ENCODE data around the gene LMTK2.

The LMTK2 gene

DNA sequence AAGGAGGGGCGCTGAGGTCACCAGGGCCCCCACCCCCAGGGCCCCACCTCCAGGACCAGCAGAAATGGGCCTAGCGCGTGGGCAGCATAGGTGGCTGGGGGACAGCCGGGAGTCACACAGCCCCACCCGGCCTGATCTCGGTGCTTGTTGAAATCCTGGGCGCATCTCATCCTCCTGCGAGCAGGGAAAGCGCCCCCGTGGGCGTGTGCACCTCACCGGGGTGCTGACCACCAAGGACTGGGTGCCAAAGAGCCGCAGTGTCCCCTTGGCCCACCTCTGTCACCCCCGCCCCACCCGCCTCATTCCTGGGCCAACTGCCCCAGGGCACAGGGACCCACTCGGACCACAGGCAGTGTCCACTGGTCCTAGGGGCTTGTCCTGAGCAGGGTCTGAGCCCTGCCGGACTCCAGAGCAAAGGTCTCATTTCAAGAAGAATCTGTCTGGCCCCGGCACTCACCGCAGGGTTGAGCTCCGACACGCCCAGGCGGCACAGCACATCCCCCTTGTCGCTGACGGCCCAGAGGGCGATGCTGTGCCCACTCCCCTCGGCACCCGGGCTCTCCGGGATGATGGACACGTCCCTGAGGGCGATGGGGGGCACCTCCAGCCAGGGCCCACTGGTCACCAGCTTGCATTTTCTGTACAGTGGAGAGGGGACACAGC is 116.0 kb downstream of the LMTK2 start:
- DNase-seq: no peak

DNA sequence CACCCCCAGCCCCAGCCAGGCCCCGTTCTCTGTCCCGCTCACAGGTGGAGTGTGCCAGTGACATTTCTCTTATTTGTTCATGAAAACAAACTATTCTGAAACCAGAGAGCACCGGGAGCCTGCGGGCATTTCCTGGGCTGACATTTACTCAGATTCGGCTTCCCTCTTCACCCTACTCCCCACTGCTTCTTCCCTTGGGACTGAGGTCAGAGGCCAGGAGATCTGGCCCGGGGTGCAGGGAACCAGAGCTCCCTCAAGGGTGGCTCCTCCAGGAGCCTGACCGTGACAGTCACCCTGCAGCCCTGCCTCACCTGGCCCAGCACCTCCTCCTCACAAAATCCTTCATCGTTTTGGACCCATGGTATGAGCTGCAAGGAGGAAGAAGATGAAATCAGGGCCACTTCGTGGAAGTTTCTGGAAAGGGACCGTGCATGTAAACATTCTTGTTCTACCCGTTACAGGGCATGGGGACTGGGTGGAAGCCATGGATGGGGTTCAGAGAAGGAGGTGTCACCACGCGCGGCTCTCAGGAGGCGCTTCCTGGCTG is 116.8 kb downstream of the LMTK2 start:
- no peak for DNase-seq

DNA sequence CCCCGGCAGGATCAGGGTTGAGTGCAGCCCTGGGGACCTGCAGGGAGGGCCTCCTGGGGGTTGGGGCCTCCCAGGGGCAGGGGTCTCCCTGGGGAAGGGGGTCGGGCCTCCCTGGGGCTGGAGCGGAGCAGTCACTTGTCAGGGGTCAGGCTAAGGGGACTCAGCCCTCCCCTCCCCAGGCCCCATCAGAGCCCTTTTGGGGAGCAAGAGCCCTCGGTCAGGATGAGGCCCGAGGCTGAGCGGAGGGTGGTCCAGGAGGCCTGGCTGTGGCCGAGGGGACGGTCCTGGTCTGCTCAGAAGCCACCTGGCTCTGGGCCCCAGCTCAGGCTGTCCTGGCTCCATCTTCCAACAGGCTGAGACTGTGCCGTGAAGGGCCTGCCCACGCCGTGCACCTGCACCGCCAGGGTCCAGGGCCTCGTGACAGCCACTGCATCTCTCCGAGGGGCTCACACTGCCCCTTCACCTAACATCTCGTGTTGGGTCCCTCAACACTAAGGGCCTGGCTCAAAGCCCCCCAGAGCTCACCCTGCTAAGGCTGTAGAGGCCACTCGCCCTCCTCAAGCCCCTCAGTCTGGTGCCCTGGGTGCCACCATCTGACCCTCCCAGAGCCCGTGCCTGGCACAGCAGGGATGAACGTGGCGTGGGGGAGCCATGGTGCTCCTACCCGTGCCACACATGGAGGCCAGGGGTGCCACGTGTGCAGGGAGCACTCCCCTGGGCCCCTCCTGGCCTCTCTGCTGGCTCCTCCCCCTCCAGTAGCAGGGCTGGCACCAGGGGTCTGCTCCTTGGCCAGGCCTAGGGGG is 117.4 kb downstream of the LMTK2 start:
- no peak for DNase-seq

DNA sequence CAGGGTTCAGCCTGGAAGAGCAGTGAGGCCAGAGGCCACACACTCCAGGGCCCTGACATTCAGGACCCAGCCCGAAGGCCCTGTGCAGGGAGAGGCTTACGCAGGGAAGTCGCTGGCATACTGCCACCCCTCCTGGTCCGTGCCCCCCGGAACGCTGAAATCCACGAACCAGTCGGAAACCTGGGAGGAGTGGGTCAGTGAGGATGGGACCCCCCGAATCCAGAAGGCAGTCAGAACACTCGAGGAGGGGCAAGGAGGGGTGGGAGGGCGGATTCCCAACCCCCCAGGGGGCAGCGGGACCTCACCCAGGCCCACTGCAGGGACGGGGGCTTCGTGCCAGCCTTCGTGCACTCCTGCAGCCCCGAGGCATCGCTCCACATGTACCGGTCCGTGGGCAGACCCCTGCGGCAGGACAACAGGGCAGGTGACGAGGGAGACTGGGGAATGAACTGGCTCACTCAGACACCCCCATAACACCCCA is 118.1 kb downstream of the LMTK2 start:
- DNase-seq: no peak

DNA sequence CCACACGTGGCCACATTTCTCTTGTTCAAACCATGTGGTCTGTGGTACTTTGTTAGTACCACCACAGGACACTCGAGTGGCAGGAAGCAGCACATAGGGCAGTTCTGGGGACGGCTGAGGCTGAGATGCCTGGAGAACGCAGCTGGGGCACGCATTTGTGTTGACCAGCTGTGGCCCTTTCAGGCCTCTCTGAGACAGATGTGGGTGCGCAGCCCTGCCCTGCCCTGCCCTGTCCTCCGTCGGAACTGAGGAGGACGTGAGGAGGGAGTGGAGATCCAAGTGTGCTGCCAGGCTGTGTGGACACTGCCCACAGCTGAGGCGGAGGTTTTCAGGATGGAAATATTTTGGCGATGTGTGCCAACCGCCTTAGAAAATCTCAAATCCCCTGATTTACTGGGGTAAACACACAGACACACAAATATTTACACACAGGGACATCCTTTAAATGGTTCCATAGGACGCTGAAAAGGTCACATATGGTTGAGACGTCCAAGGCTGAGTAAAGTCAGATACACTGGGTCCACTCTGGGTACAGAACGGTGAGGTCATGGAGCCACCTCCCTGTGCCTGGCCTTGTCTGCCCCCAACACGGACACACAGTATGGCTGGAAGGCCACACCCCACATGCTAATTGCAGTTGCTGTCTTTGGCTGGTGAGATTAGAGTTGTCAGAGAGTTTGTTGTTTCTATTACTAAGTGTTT is 119.4 kb downstream of the LMTK2 start:
- no peak for DNase-seq

DNA sequence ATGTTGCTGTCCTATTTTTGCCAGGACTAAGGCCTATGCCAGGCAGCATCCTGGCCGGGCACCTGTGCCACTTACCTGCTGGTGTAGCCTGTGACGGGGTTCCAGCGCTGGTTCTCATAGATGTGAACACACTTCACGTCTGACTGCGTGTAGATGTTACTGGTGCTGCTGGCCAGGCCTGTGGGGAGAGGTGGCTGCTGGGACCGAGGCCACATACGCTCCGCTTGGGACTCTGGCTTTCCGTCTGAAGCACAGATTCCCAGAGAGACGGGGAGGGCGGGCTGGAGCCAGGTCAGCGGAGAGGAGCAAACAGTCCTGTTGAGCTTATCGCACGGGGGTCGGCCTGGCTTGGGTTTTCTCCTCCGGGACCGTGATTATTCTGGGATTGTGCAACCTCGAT is 121.3 kb downstream of the LMTK2 start:
- DNase-seq: no peak

DNA sequence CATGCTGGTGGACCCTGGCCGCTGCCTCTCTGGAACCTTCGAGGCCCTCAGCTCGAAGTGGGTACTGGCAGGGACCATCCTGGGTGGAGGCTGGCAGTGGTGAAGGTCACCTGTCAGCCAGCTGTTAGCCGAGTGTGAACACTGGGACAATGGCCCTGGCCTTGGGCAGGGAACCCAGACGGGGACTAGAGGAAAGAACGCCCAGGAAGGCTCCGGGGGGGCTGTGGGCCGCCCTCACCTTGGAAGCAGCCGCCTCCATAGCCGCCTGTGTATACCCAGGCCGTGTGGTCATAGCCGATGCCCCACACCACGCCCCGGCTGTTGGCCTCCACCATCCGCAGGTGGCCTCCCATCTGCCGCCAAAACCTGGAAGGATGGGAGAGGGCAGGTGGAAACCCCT is 122.1 kb downstream of the LMTK2 start:
- no peak for DNase-seq

DNA sequence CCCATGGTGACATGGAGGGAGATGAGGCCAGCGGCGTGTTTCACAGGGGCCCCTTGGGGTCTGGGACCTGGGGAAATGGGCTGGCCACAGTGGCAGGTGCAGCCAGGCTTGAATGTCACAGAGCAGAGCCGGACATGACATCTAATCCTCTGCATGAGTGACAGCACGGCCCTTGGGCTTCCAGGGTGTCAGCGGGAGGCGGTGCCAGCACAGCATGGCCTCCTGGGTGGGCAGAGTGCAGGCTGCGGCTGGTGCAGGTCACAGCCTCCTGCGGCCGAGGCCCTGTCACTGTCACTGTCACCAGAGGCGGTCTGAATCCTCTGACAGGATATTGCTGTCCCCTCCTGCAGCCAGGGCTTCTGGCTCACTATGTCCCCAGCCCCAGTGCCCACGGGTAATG is 122.8 kb downstream of the LMTK2 start:
- DNase-seq: no peak

DNA sequence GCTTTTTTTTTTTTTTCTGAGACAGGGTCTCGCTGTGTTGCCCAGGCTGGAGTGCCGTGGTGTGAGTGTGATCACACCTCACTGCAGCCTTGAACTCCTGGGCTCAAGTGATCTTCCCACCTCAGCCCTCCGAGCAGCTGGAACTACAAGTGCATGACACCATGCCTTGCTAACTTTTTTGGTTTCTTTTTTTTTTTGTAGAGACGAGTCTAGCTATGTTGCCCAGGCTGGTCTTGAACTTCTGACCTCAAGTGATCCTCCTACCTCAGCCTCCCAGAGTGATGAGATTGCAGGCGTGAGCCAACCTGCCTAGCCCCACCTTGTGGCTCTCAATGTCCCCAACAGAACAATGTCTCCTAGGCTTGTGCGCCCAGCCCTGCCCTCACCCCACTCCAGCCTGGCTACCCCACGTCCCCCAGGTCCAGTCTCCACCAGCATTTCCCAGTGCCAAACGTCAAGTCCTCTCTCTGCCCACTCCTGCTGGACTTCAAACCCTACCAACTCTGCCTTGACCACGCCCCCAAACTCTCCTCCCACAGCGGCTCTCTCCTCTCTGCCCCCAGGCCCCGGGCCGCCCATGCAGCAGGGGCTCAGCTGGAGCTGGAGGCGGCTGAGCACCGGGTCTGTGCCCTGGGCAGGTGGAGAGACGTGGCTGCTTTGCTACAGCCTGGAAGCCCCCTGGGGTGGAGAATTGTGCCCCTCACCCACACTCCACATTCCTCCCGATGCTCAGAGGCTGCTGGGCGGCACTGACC is 123.5 kb downstream of the LMTK2 start:
- DNase-seq: no peak

DNA sequence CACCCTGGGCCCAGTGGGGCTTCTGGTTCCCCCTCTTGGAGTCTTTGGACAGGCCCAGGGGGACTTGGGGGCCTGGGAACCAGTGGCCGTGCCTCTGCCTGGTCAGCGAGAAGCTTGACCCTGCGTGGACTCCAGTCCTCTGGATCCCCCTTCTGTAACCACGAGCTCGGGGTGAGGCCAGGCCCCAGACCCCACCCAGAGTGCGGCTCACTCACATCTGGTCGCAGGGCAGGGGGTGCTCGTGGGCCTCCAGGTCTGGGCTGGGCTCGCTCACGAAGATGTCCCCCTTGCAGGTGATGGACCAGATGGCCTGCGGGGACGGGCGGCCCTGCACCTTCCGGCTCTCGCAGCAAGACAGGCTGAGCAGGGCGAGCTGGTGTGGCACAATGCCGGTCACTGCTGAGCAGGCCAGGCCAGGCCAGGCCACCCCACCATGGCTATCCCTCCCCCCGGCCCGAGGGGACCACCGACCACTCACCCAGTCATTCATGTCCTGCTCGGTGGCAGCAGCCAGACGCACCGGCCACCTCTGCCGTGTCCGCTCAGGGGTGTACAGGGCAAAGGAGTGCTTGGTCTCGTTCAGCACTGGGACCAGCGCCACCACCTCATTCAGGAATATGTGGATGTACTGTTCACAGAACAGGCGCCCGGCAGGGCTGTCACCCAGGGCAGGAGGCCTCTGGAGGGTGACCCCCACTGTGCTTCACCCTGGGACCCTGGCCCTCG is 124.2 kb downstream of the LMTK2 start:
- DNase-seq: no peak

DNA sequence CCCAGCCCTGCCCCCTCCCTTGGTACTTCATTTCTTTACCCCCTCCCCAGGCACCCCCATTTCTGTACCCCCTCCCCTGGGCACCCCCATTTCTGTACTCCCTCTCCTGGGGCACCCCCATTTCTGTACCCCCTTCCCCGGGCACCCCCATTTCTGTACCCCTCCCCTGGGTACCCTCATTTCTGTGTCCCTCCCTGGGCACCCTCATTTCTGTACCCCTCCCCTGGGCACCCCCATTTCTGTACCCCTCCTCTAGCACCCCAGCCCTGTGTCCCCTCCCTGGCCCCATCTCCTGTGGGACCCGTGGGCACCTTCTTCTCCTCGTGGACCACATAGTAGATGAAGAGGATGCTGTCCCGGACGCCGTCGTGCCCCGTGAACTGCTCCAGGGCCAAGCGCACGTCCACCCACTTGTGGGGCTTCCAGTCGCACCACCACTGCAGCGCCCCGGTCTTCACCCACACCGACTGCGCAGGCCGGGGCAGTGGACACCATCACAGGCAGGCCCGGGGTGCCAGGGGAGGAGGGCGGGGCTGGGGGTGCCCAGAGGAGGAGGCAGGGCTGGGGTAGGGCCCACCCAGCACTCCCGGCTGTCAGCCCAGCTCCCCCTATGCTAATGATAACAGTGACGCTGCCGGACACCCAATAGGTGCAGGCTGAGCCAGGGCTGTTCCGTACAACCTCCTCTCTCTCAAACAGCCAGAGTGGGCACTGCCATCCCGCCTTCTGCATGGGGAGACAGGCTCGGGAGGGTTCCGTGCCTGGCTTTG is 125.0 kb downstream of the LMTK2 start:
- no peak for DNase-seq

DNA sequence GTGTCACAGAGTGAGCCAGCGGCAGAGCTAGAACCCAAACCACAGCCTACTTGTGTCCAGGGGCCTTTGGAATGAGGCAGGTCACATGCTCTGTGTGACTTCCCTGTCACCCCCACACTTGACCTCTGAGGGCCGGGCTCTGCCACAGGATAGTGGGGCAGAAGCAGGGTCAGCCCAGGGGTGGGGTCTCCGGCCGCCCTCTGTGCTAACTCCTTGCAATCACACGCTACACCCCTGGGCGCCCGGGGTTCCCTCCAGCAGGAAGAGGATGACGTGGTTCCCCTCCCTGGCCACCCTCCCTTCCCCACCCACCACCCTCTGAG is 125.6 kb downstream of the LMTK2 start:
- no peak for DNase-seq

DNA sequence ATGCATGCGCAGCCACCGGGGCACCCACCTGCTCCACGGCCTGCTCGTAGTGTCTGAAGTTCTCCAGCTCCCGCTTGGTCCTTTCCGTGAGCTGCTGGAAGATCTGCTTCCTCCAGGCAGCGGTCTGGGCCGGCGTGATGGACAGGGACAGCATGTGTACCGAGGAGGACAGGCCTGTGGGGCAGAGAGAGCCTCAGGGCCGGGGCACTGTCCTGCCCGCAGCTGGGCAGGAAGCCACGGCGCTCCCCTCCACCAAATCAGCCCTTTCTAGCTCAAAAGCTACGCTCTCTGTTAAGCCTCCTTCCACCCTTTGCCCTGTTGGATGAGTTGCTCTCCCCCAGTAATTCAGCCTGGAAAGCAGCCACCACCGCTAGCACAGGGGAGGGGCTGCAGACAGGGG is 126.1 kb downstream of the LMTK2 start:
- DNase-seq: no peak

DNA sequence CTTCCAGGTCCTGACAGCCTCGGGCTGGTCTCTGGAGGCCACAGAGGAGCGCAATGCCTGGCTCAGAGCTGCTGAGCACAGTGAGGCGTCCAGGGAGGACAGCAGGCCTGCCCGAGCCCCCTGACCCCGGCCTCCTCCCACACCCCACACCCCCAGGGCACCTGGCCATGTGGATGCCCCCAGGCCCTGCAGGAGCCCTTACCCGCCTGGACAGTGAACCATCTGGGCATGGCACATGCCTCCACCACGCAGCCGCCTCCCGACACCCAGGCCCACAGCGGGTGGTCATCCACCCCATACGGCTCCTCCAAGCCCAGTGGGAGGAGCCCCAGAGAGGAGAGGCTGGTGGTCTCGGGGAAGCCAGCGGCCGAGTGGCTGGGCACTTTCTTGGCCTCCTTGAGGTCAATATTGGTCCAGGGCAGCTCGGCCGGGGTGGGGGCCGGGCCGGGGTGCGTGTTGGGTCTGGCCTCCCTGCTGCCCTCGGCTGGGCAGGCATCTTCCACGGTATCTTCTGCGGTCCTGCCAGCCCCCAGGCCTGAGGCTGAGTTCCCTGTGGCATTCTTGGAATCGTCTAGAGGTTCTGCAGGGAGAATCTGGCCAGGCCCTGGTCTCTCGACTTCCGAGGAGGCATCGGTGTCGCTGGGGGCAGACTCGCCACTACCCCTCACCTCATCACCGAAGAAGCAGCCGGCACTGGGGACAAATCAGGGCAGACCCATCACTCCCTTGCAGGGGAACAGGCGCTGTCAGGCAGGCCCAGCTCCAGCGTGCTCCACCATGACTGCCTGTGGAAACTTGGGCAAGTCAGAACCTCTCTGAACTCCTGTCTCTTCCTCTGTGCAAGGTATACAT is 126.8 kb downstream of the LMTK2 start:
- DNase-seq: no peak

DNA sequence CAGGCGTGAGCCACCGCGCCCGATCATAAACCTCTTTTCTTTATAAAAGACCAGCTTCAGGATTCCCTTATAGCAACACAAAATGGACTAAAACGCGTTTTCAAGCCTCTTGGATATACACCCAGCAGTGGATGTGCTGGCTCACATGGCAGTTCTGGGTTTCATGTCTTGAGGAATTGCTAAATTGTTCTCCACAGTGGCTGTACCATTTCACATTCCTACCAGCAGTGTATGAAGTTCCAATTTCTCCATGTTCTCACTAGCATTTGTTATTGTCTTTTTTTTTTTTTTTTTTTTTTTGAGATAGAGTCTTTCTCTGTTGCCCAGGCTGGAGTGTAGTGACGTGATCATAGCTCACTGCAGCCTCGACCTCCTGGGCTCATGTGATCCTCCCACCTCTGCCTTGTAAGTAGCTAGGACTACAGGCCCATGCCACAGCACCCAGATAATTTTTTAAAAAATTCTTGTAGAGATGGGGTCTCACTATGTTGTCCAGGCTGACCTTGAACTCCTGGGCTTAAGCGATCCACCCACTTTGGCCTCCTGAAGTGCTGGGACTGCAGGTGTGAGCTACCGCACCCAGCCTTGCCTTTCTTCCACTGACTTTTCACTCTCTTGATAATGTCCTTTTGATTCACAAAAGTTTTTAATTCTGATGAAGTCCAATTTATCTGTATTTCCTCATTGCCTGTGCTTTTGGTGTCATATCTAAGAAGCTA is 127.9 kb downstream of the LMTK2 start:
- no peak for DNase-seq

DNA sequence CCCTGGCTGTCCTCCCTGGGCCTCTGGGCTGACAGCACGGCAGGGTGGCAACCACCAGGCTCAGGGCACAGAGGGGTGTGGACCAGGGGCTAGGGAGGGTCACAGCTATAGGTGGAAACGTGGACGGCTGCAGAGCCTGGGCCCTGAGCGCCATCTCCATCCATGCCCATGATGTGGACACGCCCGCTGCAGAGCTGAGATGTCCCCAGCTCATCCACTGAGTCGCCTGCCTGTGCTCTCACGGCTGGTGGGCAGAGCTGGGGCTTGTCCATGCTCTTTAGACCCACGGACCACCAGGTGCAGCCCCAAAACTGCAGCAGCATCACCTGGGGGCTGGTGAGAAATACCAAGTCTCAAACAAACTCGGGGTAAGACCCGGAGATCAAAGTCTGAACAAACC is 129.2 kb downstream of the LMTK2 start:
- DNase-seq: no peak

DNA sequence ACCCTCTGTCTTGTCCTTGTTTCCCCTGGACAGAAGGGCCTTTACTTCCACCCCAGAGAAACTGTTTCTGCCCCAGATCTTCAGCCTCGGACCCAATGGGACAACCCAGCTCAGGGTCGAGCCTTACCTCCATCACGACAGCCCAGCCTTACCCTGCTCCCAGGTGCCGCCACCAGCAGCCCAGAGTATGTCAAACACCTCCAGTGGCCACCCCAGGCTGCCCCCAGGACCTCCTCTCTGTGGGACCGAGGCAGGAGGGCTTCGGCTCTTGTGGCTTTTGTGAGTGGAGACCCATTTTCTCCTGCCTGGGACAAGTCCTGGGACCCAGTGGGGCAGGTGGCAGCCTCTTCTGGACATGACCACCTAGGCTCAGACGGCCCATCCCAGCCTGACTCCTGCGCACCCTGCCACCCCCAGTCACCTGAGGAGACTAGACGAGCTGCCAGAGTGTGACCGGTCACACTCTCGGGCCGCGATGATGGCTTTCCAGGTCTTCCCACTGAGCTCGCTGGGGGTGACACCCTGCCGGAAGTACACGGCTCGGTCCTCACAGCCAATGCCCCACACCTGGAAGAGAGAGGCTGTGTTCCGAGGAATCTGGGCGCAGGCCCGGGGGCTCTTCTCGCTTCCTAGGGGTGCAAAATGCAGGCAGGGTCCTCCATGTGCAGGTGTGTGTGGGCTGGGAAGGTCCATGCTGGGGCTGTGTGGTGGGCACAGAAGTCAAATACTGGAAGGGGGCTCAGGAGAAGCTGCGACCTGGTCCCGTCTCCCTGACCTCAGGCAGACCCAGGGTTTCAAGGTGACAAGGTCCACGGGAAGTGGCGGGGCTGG is 129.9 kb downstream of the LMTK2 start:
- no peak for DNase-seq

DNA sequence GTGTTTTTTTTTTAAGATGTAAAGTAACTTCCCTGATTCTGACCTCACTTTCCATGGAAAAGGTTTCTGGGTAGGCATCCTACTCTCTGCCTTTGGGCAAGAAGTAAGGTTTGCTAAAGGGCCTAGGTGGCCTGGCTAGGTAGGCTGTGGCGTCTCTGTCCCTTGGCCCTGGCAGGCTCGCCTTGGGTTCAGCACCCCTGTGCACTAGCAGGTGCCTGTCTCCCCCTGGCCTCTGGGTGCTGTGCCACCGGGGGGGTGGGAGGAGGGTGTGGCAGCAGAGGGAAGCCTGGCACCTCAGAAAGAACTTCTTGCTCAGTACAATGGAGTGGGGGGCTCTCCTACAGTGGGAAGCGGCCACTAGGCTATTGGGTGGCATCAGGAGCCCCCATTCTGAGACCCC is 131.4 kb downstream of the LMTK2 start:
- no peak for DNase-seq

DNA sequence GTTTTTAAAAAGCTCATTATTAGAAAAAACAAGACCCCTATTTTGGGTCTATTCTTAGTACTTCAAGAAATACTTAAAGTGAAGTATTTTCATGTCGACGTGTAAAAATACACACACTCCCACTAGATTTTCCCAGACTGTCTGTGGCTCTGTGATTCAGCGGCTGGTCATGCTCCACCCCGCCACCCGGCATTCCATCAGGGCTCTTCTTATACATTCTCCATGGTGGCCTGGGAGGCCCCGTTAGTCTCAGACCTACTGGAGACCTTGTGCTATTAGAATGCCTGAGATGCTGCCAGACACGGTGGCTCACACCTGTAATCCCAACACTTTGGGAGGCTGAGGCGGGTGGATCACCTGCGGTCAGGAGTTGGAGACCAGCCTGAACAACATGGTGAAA is 132.3 kb downstream of the LMTK2 start:
- DNase-seq: no peak

Measured in NCI-H2171 (cell line).